SU-DHL-6 (cell line): ENCODE data around the gene SMAD3.

Source experiments
- CTCF ChIP-seq: fragments of 200-600 bp; sonication (generic); IDR thresholded peaks from one replicate; pipeline ENCODE4 v1.5.1; 2017; ENCODE audit warnings: antibody characterized with exemption, mild to moderate bottlenecking, low read length, moderate library complexity; ENCODE audit not compliant: insufficient read depth, poor library complexity, severe bottlenecking
- EZH2phosphoT487 ChIP-seq: fragments of 200-600 bp; sonication (generic), shearing (Covaris generic); conservative IDR thresholded peaks from 2 replicates; pipeline ENCODE4 v1.6.1; 2018; ENCODE audit warnings: mild to moderate bottlenecking, antibody characterized with exemption, low read length, moderate library complexity, mixed read lengths

- TF ChIP-seq CTCF: no peak
- no peak for TF ChIP-seq EZH2phosphoT487
These were observed 134.7 kb downstream of the SMAD3 start for GRCh38 chr15:67199881-67200763.
